GM12878 (cell line): ENCODE data around the gene MCM8. TPM values are rescaled to one million over a fixed set of nuclear protein-coding genes. Genes with fewer than 3 reads are reported as not detected.
A peak's percentile ranks its signal among the peaks of the same experiment; 100 is the strongest.

Experiments
- ATAC-seq: fragments of 200-7000 bp; cut with Tn5 transposase; 3 replicates; pipeline ENCODE4 v1.9.1; 2020; ENCODE audit warnings: mild to moderate bottlenecking, moderate library complexity
- BruUV-seq: library from RNA; stranded (reverse); fragments of 400-500 nt; replicated peaks from 2 replicates; lab custom pipeline; 2021; lab: Mats Ljungman, UMichigan
- CTCF ChIA-PET: fragments of 300-600 bp; sonication (Branson Sonifier 250); formaldehyde crosslinking; extraction: SDS; loops from one replicate; lab custom pipeline; 2021; ENCODE audit warnings: inconsistent platforms; lab: Yijun Ruan, JAX
- POLR2A ChIA-PET: fragments of 350-600 bp; formaldehyde crosslinking; extraction: SDS; loops from one replicate; lab custom pipeline; 2021; ENCODE audit warnings: inconsistent platforms; lab: Charles Lee
- RAD21 ChIA-PET: fragments of 300-600 bp; sonication (Branson Sonifier 250); formaldehyde crosslinking; loops from one replicate; lab custom pipeline; 2023; ENCODE audit warnings: antibody characterized with exemption; ENCODE audit not compliant: unreplicated experiment; lab: Charles Lee
- SMC1A ChIA-PET: fragments of 300-600 bp; sonication (Branson Sonifier 250); formaldehyde crosslinking; loops from one replicate; lab custom pipeline; 2023; ENCODE audit not compliant: unreplicated experiment, uncharacterized antibody; lab: Charles Lee
- DNase-seq: peaks from one replicate; pipeline ENCODE4 v3.0.0-alpha.2; 2011; ENCODE audit warnings: low read depth, low spot score
- FAIRE-seq: peaks from 3 replicates; lab custom pipeline; 2011; peaks lifted over from hg19 to GRCh38; lab: Jason Lieb, UNC
- H2AFZ ChIP-seq: 2 replicates; pipeline ENCODE4 v1.6.0; 2011; ENCODE audit warnings: low read depth, low read length, control low read depth; ENCODE audit not compliant: control insufficient read depth
- H3K27ac ChIP-seq: 2 replicates; pipeline ENCODE4 v1.5.1; 2011; ENCODE audit warnings: control low read depth; ENCODE audit not compliant: control insufficient read depth, insufficient read depth
- H3K27me3 ChIP-seq, 2 experiments: replicated peaks in 1 of 2; 2 replicates each; pipeline versions ENCODE4 v1.6.0 to v1.6.1; 2011; ENCODE audit warnings: low read length in 1 of 2; ENCODE audit not compliant: control insufficient read depth in 2 of 2, insufficient read depth in 2 of 2
- H3K36me3 ChIP-seq, 2 experiments: 2 replicates each; pipeline ENCODE4 v1.5.1; 2011; ENCODE audit warnings: low read length in 1 of 2; ENCODE audit not compliant: control insufficient read depth in 2 of 2, insufficient read depth in 2 of 2
- H3K4me1 ChIP-seq: 2 replicates; pipeline ENCODE4 v1.6.1; 2011; ENCODE audit warnings: mild to moderate bottlenecking, low read length, moderate library complexity, mixed read lengths; ENCODE audit not compliant: control insufficient read depth, insufficient read depth
- H3K4me2 ChIP-seq: 2 replicates; pipeline ENCODE4 v1.6.0; 2011; ENCODE audit warnings: control low read depth; ENCODE audit not compliant: control insufficient read depth, insufficient read depth
- H3K4me3 ChIP-seq: fragments of 200-600 bp; sonication (generic); 2 replicates; pipeline ENCODE4 v1.5.1; 2016
- H3K79me2 ChIP-seq: 2 replicates; pipeline ENCODE4 v1.6.0; 2011; ENCODE audit warnings: low read length; ENCODE audit not compliant: control insufficient read depth, insufficient read depth
- H3K9ac ChIP-seq: 2 replicates; pipeline ENCODE4 v1.8.0; 2011; ENCODE audit warnings: low read length, control low read depth, mixed read lengths; ENCODE audit not compliant: control insufficient read depth, insufficient read depth
- H3K9me3 ChIP-seq: replicated peaks from 3 replicates; pipeline ENCODE4 v1.5.1; 2011; ENCODE audit warnings: mild to moderate bottlenecking, low read length; ENCODE audit not compliant: control insufficient read depth, insufficient read depth
- H4K20me1 ChIP-seq: 2 replicates; pipeline ENCODE4 v1.6.0; 2011; ENCODE audit not compliant: control insufficient read depth, insufficient read depth
- ATF2 ChIP-seq: IDR thresholded peaks from 2 replicates; pipeline ENCODE4 v1.6.1; 2012; ENCODE audit warnings: low read length, inconsistent platforms
- CREM ChIP-seq: IDR thresholded peaks from 2 replicates; pipeline ENCODE4 v1.6.1; 2014; ENCODE audit warnings: antibody characterized with exemption, low read depth
- EP300 ChIP-seq, 2 experiments: fragments of 150-350 bp in 1 of 2; IDR thresholded peaks; 2 replicates each; pipeline ENCODE4 v1.6.1; 2011 to 2012; ENCODE audit warnings: low read depth in 2 of 2, low read length in 2 of 2, borderline replicate concordance in 1 of 2, improper control_type of control experiment in 1 of 2, inconsistent platforms in 1 of 2; ENCODE audit not compliant: control insufficient read depth in 1 of 2
- FOS ChIP-seq: IDR thresholded peaks from 3 replicates; pipeline ENCODE4 v1.6.1; 2011; ENCODE audit warnings: borderline replicate concordance; ENCODE audit not compliant: insufficient read length; ENCODE audit errors: extremely low read depth
- JUNB ChIP-seq: IDR thresholded peaks from 2 replicates; pipeline ENCODE4 v1.6.1; 2016; ENCODE audit warnings: antibody characterized with exemption, mild to moderate bottlenecking
- LARP7 ChIP-seq: fragments of 450-650 bp; IDR thresholded peaks from 2 replicates; pipeline ENCODE4 v1.6.1; 2017; ENCODE audit warnings: mild to moderate bottlenecking
- NR2C1 ChIP-seq: fragments of 450-650 bp; IDR thresholded peaks from 2 replicates; pipeline ENCODE4 v1.6.1; 2017; ENCODE audit warnings: antibody characterized with exemption, mild to moderate bottlenecking, moderate library complexity
- WGBS: methylation state at CpG from one replicate; pipeline ENCODE4 v1.1.6; 2016; ENCODE audit warnings: low lambda C conversion rate; ENCODE audit not compliant: insufficient replicate concordance, insufficient coverage; ENCODE audit errors: missing lambda C conversion rate; 5-methylcytosine and 5-hydroxymethylcytosine counted together
- in situ Hi-C: fragments of 300-500 bp; cut with MboI; formaldehyde crosslinking; loops from 9 replicates; pipeline ENCODE4 v1.14.3; 2018; ENCODE audit warnings: mixed read lengths
- intact Hi-C: fragments of 100-400 bp; cut with micrococcal nuclease; formaldehyde crosslinking; loops from one replicate; pipeline ENCODE4 v1.14.2; 2022; ENCODE audit not compliant: unreplicated experiment
- polyA plus RNA-seq, 11 experiments: library from polyadenylated mRNA; depleted of rRNA in 4 of 11; unstranded in 6 of 11; stranded (reverse) in 5 of 11; fragments of >200 nt; fragmentation: Nextera tagmentation in 4 of 11; fragmentation: Illumina TruSeq in 1 of 11; extraction: Ambion mirVana in 4 of 11; extraction: Trizol in 1 of 11; gene quantifications; 1 replicate in 1 of 11; 2 replicates in 10 of 11; pipeline versions ENCODE4 v1.2.1 to v1.2.3, GENCODE V29; 2011 to 2016; ENCODE audit warnings: inconsistent platforms in 2 of 11, missing spikeins in 2 of 11, low read depth in 1 of 11
- total RNA-seq, 4 experiments: library from RNA; depleted of rRNA in 3 of 4; stranded (reverse); fragments of >200 nt in 3 of 4; fragmentation: Illumina TruSeq in 1 of 4; extraction: Trizol in 1 of 4; gene quantifications; 2 replicates each; pipeline versions ENCODE4 v1.2.1 to v1.2.3, GENCODE V29; 2013 to 2021
- TF ChIP-seq, protein P1 (sequence below): fragments of 450-650 bp; IDR thresholded peaks from 2 replicates; pipeline ENCODE4 v1.6.1; 2016; ENCODE audit warnings: mild to moderate bottlenecking

Gene MCM8
- total and polyA plus RNA-seq, 10 of the 15 experiments (the other 5 are each of a cell fraction or from before 2014, with no cell fraction given) = 3.2 to 28.2 (median 16.0) TPM

DNA sequence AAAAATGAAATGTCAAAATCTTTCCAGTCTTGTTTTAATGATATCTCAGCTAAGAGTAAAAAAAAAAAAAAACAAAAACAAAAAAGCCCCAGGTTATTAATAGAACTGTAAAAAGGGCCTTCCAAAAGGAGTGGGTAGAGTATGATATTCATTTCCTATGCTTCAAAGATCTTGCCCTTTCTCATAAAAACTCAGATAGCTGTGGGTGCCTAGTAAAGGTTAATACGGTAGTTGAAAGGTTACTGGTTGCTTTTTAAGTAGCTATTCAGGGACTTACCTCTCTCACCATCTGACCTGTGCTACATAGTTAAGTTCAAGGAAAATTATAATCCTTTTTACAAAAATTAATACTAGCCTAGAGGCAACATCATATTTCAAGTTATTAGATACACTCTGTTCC, 15.1 kb upstream of the MCM8 start:
- ChIA-PET RAD21 (interaction anchor here (1.4 to 1.9 kb wide), 5 partner anchors 31 to 406 kb away, joined by 3 to 16 read pairs (median 3); no protein-coding TSS in a partner anchor), POLR2A (interaction anchor here (0.7 kb wide), 1 partner anchor 342 kb away, joined by 5 read pairs; no protein-coding TSS in a partner anchor), SMC1A (interaction anchor here (0.7 to 5.7 kb wide), 12 partner anchors 10 to 405 kb away, joined by 3 to 70 read pairs (median 4); no protein-coding TSS in a partner anchor), CTCF (interaction anchor here (0.6 to 5.0 kb wide), 15 partner anchors 9 to 411 kb away, joined by 3 to 77 read pairs (median 5); no protein-coding TSS in a partner anchor)
- H4K20me1 ChIP-seq = no peaks in the 10 kb centered on the region
- H3K4me1 ChIP-seq = no peaks in the 10 kb centered on the region
- intact Hi-C loops = loop anchor here (10.0 kb wide), 1 partner anchor 121 kb away; no protein-coding TSS in a partner anchor
- no peak overlapping the region for H3K4me2 ChIP-seq
- H3K9ac ChIP-seq = no peak overlapping the region
- BruUV-seq = no TSS peak
- no peak for FAIRE-seq
- no peak overlapping the region for H3K27ac ChIP-seq
- no peaks in the 10 kb centered on the region for H3K9me3 ChIP-seq
- no peak overlapping the region for H3K4me3 ChIP-seq
- no peak for ATAC-seq
- peak; percentile 80 for TF ChIP-seq NR2C1
- TF ChIP-seq, protein P1, sequence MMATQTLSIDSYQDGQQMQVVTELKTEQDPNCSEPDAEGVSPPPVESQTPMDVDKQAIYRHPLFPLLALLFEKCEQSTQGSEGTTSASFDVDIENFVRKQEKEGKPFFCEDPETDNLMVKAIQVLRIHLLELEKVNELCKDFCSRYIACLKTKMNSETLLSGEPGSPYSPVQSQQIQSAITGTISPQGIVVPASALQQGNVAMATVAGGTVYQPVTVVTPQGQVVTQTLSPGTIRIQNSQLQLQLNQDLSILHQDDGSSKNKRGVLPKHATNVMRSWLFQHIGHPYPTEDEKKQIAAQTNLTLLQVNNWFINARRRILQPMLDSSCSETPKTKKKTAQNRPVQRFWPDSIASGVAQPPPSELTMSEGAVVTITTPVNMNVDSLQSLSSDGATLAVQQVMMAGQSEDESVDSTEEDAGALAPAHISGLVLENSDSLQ = no peak
- no peaks in the 10 kb centered on the region for H3K79me2 ChIP-seq
- no peak for DNase-seq
- no peak overlapping the region for H2AFZ ChIP-seq
- H3K36me3 ChIP-seq = peaks cover 0 to 6% of the 10 kb centered on the region in 2 experiments; a peak in 3 of 4 replicates
- no peaks in the 10 kb centered on the region for H3K27me3 ChIP-seq
- in situ Hi-C loops = no loop called here
- WGBS = 48% methylated on average over 1 of the region's 1 CpG

- Histone ChIP-seq H3K9me3 (no peaks in the 10 kb centered on the region), H2AFZ (no peak overlapping the region), H3K9ac (no peak overlapping the region), H3K36me3 (peaks cover 0 to 14% of the 10 kb centered on the region in 2 experiments; a peak in 3 of 4 replicates), H3K4me2 (no peak overlapping the region), H4K20me1 (no peaks in the 10 kb centered on the region), H3K27me3 (no peaks in the 10 kb centered on the region), H3K79me2 (no peaks in the 10 kb centered on the region), H3K4me1 (no peaks in the 10 kb centered on the region), H3K27ac (no peak overlapping the region), H3K4me3 (no peak overlapping the region)
- CTCF ChIA-PET = interaction anchor here (0.8 to 5.0 kb wide), 6 partner anchors 9 to 407 kb away, joined by 3 to 77 read pairs (median 6); no protein-coding TSS in a partner anchor
- POLR2A ChIA-PET = interaction anchor here (0.5 kb wide), 1 partner anchor 49 kb away, joined by 3 read pairs; no protein-coding TSS in a partner anchor
- 63% methylated on average over 3 of the region's 3 CpGs for WGBS
- no peak for DNase-seq
- RAD21 ChIA-PET = interaction anchor here (1.4 to 1.9 kb wide), 3 partner anchors 66 to 407 kb away, joined by 3 to 16 read pairs (median 3); no protein-coding TSS in a partner anchor
- intact Hi-C loops (loop anchor here (10.0 kb wide), 1 partner anchor 121 kb away; no protein-coding TSS in a partner anchor), in situ Hi-C loops (no loop called here)
- BruUV-seq = no TSS peak
- ATAC-seq = no peak
- no peak for FAIRE-seq
- SMC1A ChIA-PET = interaction anchor here (0.7 to 5.7 kb wide), 9 partner anchors 9 to 406 kb away, joined by 3 to 70 read pairs (median 4); no protein-coding TSS in a partner anchor
- TF ChIP-seq JUNB = no peak
- TF ChIP-seq CREM = no peak
- TF ChIP-seq LARP7 = no peak
- TF ChIP-seq ATF2 = no peak
- TF ChIP-seq FOS = no peak
- TF ChIP-seq EP300 (IDR thresholded peaks at IDR 0.05; ENCODE audit: borderline replicate concordance in 1 of 2, control insufficient read depth in 1 of 2, low read depth in 2 of 2, low read length in 2 of 2) = no peak
Observed at GRCh38 chr20:5936238-5936637, 14.2 kb upstream of the MCM8 start.
